Left renal pelvis (tissue), 4 donors: Measurements from ENCODE around the gene NTSR1. TPM values are rescaled to one million over a fixed set of nuclear protein-coding genes. Genes with fewer than 3 reads are reported as not detected.

Source experiments
- DNase-seq, 4 donors: peaks; one replicate each; pipeline ENCODE4 v3.0.0-alpha.2; 2013; ENCODE audit warnings: low read depth in 4 of 4, low spot score in 3 of 4
- polyA plus RNA-seq, 4 donors: library from polyadenylated mRNA; unstranded; fragments of 120-200 nt; gene quantifications; one replicate each; pipeline ENCODE4 v1.2.1, GENCODE V29; 2013; ENCODE audit not compliant: insufficient read length in 4 of 4

Gene NTSR1
- polyA plus RNA-seq, 4 donors = 0.10 to 1.4 (median 1.2) TPM

DNA sequence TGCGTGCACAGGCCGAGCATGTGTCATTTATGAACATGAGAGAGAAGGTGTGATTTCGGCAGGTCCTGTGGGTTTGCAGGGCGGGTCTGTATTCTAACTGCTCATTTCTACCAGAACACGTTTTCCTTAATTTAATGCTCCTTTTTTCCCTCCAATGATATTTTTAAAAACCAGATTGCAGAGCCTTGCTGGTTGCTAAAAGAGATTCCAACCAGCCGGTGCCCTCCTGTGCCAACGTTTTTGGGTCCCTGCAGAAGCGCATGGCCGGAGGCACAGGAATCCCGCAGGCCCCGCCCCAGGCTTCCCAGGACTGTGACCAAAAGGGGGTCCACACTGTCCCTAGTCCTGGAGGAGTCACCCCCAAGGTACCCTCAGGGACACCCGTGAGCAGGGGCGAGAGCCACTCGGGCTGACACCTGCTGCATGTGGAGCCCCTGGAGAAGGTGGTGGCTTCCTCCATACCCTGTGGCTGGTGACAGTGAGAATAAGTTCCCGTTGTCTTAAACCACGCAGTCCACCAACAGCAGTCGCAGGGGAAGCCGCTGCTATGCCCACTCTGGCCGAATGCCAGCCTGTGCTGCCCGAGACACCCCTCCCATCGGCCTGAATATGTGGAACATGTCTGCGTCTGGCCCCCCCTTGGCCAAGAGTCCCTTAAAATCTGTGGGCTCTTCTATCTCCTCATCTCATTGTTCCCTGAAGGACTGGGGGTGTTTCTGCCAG, 15.7 kb upstream of the NTSR1 start:
- no peak for DNase-seq

DNA sequence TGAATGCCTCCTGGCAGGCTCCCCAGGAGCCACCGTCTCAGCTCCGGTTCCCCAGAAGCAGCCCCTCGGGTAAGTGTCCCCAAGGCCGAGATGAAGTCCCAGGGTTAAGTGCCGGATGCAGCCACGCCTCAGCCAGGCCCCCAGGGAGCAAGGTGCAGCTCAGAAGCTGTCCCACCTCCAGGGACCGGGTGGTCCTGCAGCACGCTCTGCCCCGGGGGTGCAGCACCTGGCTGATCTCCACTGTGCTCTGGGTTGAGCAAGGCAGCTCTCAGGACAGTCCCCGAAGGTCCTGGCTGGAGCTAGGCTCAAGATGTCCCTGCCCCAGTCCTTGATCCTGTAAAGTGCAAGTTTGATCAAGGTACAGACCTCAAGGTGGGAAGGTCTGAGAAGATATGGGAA, 15.1 kb upstream of the NTSR1 start:
- no peak for DNase-seq

DNA sequence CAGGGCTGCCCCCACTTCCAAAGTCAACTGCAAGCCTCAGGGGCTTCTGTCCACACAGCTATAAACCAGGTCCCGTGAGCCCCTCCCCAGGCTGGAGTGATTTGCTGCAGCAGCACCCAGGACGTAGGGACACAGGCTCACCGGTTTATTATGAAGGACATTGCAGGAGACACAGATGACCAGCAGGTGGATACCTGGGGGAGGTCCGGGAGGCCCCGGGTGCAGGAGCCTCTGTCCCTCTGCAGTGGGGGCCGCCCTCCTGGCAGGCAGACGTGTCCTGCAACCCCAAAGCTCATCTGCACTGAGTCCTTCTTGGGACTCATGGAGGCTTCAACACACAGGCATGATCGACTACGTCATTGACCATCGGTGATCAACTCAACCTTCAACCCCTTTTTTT, 14.5 kb upstream of the NTSR1 start:
- no peak for DNase-seq

DNA sequence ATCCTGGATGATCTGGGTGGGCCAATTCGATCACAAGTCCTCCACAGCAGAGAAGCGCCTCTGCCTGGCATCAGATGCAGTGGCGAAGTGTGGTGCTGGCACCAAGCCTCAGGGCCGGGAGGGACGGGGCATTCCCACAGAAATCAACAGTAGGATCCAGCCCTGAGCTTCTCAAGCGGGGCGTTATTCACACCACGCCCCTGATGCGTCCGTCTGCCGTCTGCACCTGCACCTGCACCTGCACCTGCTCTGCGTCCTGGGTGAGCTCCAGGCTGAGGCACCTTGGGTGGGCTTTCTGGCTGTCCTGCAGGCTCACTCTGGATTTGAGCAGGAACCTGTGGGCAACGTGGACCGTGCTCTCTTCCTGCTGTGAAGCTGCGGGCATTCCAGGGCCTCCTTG, 13.8 kb upstream of the NTSR1 start:
- no peak for DNase-seq

DNA sequence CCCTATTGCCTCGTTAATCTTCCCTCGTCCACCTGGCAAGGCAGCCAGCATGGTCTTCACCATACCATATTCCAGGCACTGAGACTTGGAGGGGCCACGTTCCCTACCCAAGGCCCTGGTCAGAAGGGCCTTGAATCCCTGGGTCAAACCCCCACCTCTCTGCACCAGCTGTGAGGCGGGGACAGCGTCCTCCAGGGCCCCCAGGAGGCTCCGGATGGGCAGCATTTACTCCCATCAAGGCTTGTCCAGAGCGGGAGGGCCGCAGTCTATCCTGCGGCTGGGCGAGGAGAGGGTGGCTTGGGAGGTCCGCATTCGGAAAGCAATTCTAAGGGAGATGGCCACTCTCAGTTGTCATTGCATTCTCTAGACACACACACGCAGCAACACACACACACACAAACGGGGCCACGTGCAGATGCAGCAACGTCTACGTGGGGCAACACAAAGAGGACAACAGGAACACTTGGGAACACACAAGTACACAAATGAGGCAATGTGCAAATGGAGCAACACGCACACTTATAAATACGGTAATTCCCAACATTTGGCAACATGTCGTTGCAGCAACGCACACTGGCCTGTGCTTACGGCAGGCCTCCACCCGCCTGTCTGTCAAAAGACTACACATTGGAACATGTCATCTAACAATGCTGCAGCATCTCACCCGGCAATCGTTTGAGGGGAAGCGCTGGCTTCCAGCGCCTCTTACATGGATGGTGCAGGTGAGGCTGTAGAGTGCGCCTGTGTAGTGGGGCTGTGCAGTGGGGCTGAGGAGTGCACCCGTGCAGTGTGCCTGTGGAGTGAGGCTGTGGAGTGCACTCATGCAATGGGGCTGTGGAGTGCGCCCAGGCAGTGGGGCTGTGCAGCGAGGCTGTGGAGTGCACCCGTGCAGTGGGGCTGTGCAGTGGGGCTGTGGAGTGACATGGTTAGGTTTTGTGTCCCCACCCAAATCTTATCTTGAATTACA, 12.9 kb upstream of the NTSR1 start:
- no peak for DNase-seq

DNA sequence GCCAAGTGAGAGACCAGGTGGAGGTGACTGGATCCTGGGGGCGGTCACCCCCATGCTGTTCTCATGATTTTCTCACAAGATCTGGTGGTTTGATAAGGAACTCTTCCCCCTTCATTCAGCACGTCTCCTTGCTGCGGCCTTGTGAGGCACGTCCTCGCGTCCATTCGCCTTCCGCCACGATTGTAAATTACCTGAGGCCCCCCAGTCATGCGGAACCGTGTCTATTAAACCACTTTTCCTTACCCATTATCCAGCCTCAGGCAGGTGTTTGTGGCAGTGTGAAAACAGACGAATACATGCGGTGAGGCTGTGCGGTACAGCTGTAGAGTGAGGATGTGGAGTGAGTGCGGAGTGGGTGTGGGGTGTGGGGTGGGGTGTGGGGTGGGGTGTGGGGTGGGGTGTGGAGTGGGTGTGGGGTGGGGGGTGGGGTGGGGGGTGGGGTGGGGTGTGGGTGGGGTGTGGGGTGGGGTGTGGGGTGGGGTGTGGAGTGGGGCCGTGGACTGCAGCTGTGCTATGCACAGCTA, 12.1 kb upstream of the NTSR1 start:
- no peak for DNase-seq

DNA sequence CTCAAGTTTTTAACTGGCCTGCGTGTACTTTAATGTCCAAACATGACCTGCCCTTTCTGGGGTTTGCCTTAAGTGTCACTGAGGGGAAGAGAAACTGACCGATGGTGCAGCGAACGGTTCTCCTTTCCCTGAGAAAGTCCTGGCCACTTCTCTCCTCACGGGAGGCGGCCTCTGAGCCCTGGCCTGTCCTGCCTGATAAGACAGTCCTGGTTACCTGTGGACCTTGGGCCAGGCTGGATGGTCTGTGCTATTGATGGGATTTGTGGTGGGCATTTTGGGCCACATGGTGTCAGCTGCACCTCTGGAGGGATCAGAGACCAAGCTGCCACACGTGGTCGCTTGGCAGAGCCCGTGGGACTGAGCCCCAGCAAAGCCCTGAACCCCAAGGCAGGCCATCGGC, 11.6 kb upstream of the NTSR1 start:
- no peak for DNase-seq

DNA sequence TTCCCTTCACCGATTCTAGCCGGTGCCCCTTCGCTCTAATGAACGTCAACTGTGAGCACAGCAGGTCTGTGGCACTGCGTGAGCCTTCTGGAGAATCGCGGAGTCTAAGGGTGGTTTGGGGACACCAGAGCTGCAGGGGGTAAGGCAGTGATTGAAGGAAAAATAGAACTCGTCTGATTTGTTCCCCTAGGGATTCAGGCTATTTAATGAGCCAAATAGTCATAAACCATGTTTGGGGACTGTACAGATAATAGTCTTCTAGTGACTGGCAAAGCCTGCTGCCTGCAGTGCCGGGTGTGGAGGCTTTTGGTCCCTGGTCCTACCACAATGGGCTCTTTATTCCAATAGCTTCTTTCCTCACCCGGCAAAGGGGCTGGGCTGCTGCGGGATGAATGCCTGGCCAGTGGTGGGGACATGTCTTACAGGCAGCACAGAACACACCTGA, 11.1 kb upstream of the NTSR1 start:
- DNase-seq = no peak

DNA sequence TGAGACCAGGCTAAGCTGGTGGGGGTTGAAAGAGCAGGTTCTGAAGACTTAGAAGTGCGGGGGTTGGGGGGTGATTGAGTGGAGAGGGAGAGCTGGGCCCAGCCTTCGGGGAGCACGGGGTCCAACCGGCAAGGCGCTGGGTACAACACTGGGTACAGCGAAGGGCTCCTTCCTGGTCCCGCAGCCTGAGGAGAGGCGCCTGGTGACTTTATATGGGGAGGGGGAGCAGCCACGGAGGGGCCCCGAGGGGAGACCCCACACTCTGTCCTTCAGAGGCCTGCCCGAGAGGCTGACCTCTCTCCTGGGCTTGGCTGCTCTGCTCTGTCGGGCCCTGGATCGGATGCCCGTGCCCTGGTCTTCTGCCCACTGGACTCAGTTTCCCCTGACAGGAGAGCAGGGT, 10.4 kb upstream of the NTSR1 start:
- DNase-seq = no peak

DNA sequence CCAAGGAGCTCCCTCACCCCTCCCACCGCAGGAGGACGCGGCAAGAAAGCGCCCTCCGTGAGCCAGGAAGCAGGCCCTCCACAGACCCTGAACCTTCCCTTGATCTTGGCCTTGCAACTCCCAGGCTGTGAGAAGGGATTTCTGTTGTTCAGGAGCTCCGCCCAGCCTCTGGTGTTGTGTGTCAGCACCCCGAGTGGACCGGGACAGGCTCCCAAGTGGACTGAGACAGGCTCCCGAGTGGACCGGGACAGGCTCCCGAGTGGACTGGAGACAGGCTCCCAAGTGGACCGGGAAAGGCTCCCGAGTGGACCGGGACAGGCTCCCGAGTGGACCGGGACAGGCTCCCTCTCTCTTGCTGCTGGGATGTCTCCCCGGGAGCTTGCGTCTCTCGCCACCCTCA, 9.3 kb upstream of the NTSR1 start:
- no peak for DNase-seq

DNA sequence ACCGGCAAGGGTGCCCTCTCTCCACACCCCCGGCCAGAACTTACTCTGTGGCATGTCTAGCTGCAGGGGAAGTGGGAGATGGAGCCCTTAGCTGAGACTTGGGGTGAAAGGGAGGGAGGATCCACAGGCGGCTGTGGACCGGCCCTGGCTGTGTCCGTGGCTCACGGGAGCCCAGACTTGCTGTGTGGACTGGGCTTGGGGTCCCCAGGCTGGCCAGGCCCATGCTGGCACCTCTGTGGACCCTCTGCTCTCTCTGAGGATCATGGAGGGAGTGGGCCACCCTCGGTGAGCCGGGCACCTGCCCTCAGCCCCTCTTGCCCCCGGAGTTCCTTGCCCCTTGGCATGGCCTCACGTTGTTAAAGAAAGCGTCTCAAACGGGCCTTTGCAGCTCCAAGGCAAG, 8.9 kb upstream of the NTSR1 start:
- DNase-seq = no peak

DNA sequence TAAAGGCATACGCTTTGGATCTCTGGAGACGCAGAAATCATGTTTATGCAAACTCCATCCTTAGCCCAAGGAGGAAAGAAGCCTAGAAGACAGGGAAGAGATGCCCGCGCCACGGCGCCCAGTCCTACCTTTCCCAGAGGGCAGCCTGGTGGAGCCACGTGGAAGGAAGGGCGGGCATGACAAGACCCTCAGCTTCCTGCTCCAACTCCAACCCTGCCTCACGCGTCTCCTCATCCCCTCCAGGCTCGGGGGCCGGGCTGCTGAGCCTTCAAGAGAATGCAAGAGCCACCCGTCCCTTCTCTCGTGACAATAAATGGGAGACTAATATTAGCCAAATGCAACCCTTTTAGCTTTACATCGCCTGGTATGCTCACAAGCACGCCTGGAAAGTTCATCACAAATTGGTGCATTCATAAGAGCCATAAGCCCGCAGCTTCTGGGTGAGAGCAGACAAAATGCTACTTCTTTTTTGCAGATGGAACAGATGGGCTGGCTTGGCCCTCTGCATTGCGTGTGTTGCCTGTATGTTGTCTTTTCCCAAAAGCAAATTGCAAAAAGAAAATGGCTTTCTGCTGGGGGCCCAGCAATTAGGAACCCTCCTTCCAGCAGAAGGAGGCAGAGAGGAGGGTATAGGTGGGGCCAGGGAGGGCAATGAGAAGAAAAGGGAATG, 8.2 kb upstream of the NTSR1 start:
- no peak for DNase-seq

DNA sequence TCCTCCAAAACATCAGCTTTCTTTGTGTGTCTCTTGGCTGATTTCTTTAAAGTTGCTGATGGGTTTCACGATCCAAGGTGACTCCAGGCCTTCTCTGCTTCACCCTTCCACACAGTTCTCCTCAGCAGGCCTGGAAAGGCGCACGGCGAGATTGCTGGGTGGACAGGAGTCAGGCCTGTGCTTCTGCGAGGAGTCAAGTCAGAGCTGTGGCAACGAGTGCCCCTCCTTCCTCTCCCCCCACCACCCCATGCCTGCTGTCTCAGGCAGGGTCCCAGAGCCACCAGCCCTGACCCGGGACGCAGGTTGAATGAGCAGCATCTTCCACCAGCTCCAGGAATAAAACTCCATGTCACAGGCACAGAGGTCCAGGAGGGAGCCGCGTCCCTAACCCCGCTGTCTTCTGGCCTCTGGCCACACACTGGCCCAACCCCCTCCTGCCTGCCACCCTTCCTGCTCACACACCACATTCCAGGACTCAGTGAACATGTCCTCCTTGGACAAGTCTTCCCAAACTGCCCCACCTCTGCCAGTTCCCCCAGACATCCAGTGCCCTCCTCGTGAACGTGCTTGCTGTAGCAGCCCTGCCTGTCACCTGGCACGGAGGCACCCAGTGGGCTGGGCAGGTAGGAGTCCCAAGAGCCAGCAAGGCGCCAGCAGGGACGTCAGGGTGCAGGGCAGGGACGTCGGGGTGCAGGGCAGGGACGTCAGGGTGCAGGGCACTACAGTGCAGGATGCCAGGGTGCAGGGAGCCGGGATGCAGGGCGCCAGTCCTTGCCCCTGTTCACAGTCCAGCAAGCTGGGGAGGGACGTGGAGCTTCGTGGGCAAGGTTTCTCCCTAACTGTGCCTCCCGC, 7.2 kb upstream of the NTSR1 start:
- DNase-seq = no peak

DNA sequence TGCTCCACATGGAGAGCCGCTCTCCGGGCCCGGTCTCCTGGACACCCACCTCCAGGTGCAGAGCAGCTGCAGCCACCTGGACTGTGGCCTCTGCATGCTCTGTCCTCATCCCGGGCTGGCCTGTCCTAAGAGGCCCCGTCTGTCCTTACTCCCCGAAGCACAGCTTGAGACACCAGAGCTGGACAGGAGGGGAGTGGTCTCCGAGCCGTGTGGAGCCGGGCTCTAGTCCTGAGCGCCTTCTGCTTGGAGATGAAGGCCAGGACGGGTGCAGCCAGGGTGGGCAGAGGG, 6.7 kb upstream of the NTSR1 start:
- no peak for DNase-seq

DNA sequence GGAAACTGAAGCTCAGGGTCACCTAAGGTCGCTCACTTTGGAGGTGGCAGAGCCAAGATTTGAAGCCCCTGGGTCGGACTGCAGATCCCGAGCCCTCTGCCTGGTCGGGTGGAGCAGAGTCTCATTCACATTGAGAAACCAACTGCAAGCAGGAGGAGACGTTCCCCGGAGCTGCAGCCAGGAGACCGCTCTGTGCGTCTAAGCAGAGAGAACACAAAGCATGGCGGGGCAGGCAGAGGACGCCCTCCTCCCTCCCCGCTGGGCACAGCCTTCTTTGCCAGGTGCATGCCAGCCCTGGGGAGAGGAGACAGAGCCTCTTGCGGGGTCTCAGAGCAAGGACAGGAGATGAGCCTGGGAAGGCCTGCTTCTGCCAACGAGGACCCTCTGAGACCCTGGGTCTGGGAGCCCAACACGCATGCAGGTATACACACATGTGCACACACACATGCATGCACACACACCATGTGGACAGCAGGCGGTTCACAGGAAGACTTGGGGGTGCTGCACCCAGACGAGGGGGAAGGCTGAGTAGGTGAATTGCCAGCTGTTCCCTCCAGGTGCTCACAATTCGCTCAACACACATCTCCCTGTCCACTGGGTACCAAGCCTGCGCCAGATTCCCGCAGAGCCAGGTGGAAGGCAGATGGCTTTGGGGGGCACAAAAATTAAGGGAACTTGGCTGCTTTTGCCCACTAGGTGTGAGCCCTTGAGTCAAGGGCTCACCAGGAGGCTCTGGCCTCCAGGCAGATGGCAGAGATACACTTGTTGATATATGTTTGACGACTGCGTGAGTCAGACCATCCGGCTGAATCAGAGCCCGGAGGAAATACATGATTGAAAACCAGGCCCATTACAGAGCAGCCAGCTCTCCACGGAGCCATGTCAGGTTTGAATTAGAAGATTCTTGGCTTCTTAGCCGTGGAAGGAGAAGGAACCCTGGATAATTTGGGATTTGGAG, 5.5 kb upstream of the NTSR1 start:
- DNase-seq = no peak

DNA sequence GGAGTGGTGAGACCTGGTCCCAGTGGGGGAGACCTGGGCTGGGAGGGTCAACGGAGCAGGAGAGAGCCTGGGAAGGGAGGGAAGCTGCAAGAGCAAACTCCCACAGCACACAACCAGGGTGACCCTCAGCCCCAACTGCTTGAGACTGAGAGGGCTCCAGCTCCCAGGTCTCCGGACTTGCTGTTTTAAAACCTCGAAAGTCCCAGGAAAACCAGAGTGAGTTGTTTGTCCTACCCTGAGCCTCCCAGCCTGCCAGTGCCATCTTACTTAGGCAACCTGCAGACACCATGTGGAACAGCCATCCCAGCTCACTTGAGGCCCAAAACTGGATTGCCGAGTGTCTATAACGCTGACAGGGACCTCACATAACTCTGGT, 4.8 kb upstream of the NTSR1 start:
- no peak for DNase-seq

DNA sequence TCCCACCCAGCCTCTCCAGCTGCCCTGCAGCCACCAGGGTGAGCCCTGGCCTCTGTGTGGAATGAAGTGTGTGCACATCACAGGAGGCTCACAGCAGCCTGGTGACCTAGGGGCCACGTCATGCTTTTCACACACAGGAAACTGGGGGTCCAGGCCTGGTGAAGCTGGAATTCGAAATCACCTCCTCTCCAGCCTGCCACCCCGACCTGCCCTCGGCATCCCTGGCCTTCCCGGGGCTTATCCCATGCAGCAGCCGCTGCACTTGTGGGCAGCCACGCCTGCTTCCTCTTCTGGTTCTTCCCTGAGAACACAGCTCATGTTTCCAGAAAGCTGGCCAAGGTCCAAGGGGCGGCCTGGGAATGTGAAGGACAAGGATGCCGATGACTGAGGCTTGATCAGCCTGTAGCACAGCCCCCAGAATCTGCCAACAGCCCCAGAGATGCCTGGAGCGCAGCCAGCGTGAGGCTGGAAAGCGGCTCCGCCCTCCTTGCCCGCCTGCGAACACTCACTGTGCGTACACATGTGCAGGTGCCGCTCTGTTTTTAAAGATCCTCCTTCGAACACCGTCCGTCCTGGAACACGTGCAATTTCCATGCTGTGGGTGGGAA, 4.2 kb upstream of the NTSR1 start:
- peak; percentile 70 to 87 (median 76) for DNase-seq

DNA sequence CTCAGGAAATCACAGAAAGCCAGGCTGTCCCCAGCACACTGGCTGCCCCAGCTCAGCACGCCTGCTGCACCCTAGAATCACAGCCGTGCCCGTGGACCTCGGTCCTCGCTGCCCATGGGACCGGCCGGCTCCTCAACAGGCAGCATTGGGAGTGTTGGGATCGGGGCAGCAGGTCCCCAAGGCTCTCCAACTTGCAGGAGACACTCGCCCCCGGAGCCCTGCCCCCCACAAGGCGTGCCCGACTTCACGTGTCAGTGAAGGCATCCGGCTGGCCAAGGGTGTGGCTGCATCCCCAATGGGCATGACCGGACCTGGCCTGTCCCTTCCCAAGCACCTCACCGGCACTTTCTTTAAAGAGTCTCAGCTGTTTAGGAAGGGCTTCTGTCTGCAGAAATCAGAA, 3.0 kb upstream of the NTSR1 start:
- no peak for DNase-seq

DNA sequence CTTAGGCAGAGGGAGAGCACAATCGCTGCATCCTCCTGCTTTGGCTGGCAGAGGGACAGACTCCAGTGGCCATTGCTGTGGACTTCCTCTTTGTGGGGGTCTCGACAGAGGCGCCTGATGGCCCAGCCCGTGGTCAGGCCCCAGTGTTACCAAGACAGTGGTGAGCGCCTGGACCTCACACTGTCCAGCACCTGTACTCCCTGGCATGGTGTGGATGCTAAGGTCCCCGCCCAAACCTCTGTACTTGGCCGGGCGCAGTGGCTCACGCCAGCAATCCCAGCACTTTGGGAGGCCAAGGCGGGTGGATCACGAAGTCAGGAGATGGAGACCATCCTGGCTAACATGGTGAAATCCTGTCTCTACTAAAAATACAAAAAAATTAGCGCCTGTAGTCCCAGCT, 2.3 kb upstream of the NTSR1 start:
- no peak for DNase-seq
